ENCODE measurements around the gene LMOD2.

Gene LMOD2, protein sequence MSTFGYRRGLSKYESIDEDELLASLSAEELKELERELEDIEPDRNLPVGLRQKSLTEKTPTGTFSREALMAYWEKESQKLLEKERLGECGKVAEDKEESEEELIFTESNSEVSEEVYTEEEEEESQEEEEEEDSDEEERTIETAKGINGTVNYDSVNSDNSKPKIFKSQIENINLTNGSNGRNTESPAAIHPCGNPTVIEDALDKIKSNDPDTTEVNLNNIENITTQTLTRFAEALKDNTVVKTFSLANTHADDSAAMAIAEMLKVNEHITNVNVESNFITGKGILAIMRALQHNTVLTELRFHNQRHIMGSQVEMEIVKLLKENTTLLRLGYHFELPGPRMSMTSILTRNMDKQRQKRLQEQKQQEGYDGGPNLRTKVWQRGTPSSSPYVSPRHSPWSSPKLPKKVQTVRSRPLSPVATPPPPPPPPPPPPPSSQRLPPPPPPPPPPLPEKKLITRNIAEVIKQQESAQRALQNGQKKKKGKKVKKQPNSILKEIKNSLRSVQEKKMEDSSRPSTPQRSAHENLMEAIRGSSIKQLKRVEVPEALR

DNA sequence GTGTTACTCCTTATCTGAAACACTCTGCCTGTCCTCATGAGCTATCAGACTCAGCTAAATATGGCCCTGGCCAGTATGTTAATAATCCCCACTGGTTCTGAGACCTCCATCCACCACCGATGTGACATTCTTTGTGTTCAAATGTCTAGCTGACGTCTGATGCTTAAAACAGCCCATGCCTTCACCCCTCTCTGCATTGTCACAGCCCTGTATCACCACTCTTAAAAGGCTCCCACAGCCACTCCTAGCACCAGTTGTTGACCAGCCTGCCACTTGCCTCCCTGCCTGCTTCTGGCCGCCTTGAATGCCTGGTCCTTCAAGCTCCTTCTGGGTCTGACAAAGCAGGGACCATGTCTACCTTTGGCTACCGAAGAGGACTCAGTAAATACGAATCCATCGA is at the start of gene LMOD2:
LMOD2 (plus strand) TSS at position 253 of the 400 bp plus-strand sequence; CDS start at position 351, 98 bp downstream.
- Histone ChIP-seq H2AFZ (ENCODE audit: low read length) (no peak within 1 kb of the TSS), H3K27me3 (ENCODE audit: insufficient read depth, low read length, poor library complexity, severe bottlenecking) (no peaks in the 10 kb centered on the region), H3K4me2 (ENCODE audit: low read depth, low read length, poor library complexity, severe bottlenecking) (no peak within 1 kb of the TSS), H3K9me2 (replicated peaks; ENCODE audit: low read depth, low read length) (no peaks in the 10 kb centered on the region), H4K20me1 (ENCODE audit: insufficient read depth, low read length, poor library complexity, severe bottlenecking) (no peaks in the 10 kb centered on the region), H3K79me2 (ENCODE audit: insufficient read depth, low read length) (no peaks in the 10 kb centered on the region), H3K4me3 (ENCODE audit: low read length, poor library complexity, severe bottlenecking) (no peak within 1 kb of the TSS), H3F3A (ENCODE audit: low read depth) (no peaks in the 10 kb centered on the region), H3K9me3 (ENCODE audit: insufficient read depth, low read depth, low read length) (no peaks in the 10 kb centered on the region), H3K36me3 (ENCODE audit: insufficient read depth, low read length) (no peaks in the 10 kb centered on the region), H3K4me1 (ENCODE audit: insufficient read depth, low read length, poor library complexity, severe bottlenecking) (no peaks in the 10 kb centered on the region), H3K9ac (ENCODE audit: low read depth, low read length, poor library complexity, severe bottlenecking) (no peak within 1 kb of the TSS)
- no peak for TF ChIP-seq EZH2phosphoT487 (IDR thresholded peaks at IDR 0.05; ENCODE audit: borderline replicate concordance)
- TF ChIP-seq, protein P1, sequence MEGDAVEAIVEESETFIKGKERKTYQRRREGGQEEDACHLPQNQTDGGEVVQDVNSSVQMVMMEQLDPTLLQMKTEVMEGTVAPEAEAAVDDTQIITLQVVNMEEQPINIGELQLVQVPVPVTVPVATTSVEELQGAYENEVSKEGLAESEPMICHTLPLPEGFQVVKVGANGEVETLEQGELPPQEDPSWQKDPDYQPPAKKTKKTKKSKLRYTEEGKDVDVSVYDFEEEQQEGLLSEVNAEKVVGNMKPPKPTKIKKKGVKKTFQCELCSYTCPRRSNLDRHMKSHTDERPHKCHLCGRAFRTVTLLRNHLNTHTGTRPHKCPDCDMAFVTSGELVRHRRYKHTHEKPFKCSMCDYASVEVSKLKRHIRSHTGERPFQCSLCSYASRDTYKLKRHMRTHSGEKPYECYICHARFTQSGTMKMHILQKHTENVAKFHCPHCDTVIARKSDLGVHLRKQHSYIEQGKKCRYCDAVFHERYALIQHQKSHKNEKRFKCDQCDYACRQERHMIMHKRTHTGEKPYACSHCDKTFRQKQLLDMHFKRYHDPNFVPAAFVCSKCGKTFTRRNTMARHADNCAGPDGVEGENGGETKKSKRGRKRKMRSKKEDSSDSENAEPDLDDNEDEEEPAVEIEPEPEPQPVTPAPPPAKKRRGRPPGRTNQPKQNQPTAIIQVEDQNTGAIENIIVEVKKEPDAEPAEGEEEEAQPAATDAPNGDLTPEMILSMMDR (conservative IDR thresholded peaks at IDR 0.05; ENCODE audit: low read length): no peak

DNA sequence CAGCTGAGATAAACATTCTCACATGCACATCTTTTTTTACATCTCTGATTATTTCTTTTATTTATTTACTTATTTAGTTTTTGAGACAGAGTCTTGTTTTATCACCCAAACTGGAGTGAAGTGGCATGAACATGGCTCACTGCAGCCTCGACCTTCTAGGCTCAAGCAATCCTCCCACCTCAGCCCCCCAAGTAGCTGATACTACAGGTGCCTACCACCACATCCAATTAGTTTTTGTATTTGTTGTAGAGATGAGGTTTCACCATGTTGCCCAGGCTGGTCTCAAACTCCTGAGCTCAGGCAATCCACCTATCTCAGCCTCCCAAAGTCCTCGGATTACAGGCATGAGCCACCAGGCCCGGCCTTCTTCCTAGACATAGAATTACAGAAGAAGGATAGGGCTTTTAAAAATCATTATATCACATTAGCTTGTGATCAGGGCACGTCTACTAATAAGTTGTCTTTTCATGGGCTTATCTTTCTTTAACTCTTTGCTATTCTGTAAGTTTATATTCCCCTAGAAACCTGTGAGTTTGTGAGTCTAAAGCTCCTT is 48.2 kb upstream of the LMOD2 start:
- Histone ChIP-seq H3K9me3 (ENCODE audit: insufficient read depth, low read depth, low read length) (no peaks in the 10 kb centered on the region), H3K79me2 (ENCODE audit: insufficient read depth, low read length) (no peaks in the 10 kb centered on the region), H3K9me2 (replicated peaks; ENCODE audit: low read depth, low read length) (no peaks in the 10 kb centered on the region), H2AFZ (ENCODE audit: low read length) (no peak overlapping the region), H3F3A (ENCODE audit: low read depth) (no peaks in the 10 kb centered on the region), H3K9ac (ENCODE audit: low read depth, low read length, poor library complexity, severe bottlenecking) (no peak overlapping the region), H3K4me2 (ENCODE audit: low read depth, low read length, poor library complexity, severe bottlenecking) (no peak overlapping the region), H3K4me1 (ENCODE audit: insufficient read depth, low read length, poor library complexity, severe bottlenecking) (no peaks in the 10 kb centered on the region), H4K20me1 (ENCODE audit: insufficient read depth, low read length, poor library complexity, severe bottlenecking) (no peaks in the 10 kb centered on the region), H3K27me3 (ENCODE audit: insufficient read depth, low read length, poor library complexity, severe bottlenecking) (no peaks in the 10 kb centered on the region), H3K4me3 (ENCODE audit: low read length, poor library complexity, severe bottlenecking) (no peak overlapping the region), H3K36me3 (ENCODE audit: insufficient read depth, low read length) (no peaks in the 10 kb centered on the region)
- TF ChIP-seq, protein P1 (conservative IDR thresholded peaks at IDR 0.05; ENCODE audit: low read length): no peak
- no peak for TF ChIP-seq EZH2phosphoT487 (IDR thresholded peaks at IDR 0.05; ENCODE audit: borderline replicate concordance)

DNA sequence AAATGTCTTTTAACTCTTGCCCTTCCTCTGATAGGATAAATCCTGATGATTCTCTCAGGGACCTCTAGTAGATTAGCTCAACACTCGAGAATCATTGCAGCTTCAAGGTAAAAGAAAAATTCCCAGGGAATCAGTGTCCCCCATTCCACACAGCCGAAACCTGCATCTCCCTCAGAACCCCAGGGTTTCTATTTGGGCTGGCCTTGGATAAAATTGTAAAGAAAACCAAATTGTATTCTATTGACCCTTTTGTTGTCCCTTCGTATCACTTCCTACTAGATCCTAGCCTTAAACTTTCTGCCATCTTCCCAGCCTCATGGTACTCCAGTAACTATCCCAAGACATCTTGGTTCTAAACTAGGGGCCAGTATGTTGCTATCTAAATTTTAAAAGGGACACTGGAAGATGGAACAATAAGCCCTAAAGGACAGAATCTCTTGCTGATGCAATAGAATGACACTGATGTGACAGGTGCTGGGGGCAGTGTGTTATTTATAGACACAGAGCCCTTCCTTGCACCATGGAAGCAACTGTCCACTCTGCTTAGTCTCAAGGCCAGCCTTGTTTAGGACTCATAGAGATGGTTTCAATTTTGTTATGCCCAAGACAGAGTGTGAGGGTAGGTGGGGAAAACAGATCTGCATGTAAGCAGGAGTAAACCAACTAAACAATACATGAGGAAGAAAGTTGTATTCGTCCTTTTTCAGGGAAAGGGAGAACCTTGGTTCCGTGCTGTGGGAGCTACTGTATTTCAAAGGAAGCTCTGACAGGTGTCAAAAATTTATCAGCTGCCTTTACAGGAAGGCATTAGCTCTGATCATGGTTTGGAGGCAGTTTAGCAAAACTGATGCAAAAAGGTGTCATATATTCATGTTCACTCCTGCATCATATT is 46.4 kb upstream of the LMOD2 start:
- Histone ChIP-seq H3K9ac (ENCODE audit: low read depth, low read length, poor library complexity, severe bottlenecking) (no peak overlapping the region), H3K79me2 (ENCODE audit: insufficient read depth, low read length) (no peaks in the 10 kb centered on the region), H3F3A (ENCODE audit: low read depth) (no peaks in the 10 kb centered on the region), H4K20me1 (ENCODE audit: insufficient read depth, low read length, poor library complexity, severe bottlenecking) (no peaks in the 10 kb centered on the region), H3K36me3 (ENCODE audit: insufficient read depth, low read length) (no peaks in the 10 kb centered on the region), H3K4me2 (ENCODE audit: low read depth, low read length, poor library complexity, severe bottlenecking) (no peak overlapping the region), H2AFZ (ENCODE audit: low read length) (0 out of 2 replicates have a peak overlapping the region, but pooled peaks have one; percentile 20), H3K9me3 (ENCODE audit: insufficient read depth, low read depth, low read length) (no peaks in the 10 kb centered on the region), H3K4me3 (ENCODE audit: low read length, poor library complexity, severe bottlenecking) (no peak overlapping the region), H3K9me2 (replicated peaks; ENCODE audit: low read depth, low read length) (no peaks in the 10 kb centered on the region), H3K4me1 (ENCODE audit: insufficient read depth, low read length, poor library complexity, severe bottlenecking) (no peaks in the 10 kb centered on the region), H3K27me3 (ENCODE audit: insufficient read depth, low read length, poor library complexity, severe bottlenecking) (no peaks in the 10 kb centered on the region)
- TF ChIP-seq, protein P1 (conservative IDR thresholded peaks at IDR 0.05; ENCODE audit: low read length): no peak
- TF ChIP-seq EZH2phosphoT487 (IDR thresholded peaks at IDR 0.05; ENCODE audit: borderline replicate concordance): no peak
